ENCODE measurements around the gene NPAS3.

Gene NPAS3

GRCh38 chr14:33742166-33742565 is 803.5 kb downstream of the NPAS3 start:
- DNase-seq (ENCODE audit: low read depth in 2 of 2) = no peak

GRCh38 chr14:33745163-33745562 is 806.5 kb downstream of the NPAS3 start:
- no peak for DNase-seq (ENCODE audit: low read depth in 2 of 2)

GRCh38 chr14:33747749-33748148 is 809.1 kb downstream of the NPAS3 start:
- no peak for DNase-seq (ENCODE audit: low read depth in 2 of 2)

GRCh38 chr14:33754261-33754660 is 815.6 kb downstream of the NPAS3 start:
- DNase-seq (ENCODE audit: low read depth in 2 of 2) = no peak

- DNase-seq (ENCODE audit: low read depth in 2 of 2) = no peak
These were observed 816.7 kb downstream of the NPAS3 start for GRCh38 chr14:33755358-33755757.

GRCh38 chr14:33756833-33757232 is 818.2 kb downstream of the NPAS3 start:
- DNase-seq (ENCODE audit: low read depth in 2 of 2) = no peak

GRCh38 chr14:33758547-33758946 is 819.9 kb downstream of the NPAS3 start:
- DNase-seq (ENCODE audit: low read depth in 2 of 2) = no peak

- DNase-seq (ENCODE audit: low read depth in 2 of 2) = no peak
These were observed 823.6 kb downstream of the NPAS3 start for GRCh38 chr14:33762161-33762851.

GRCh38 chr14:33764876-33765650 is 826.4 kb downstream of the NPAS3 start:
- DNase-seq (ENCODE audit: low read depth in 2 of 2) = no peak

- no peak for DNase-seq (ENCODE audit: low read depth in 2 of 2)
These were observed 829.1 kb downstream of the NPAS3 start for GRCh38 chr14:33767586-33768457.

GRCh38 chr14:33768458-33768830 is 829.8 kb downstream of the NPAS3 start:
- DNase-seq (ENCODE audit: low read depth in 2 of 2) = no peak

- DNase-seq (ENCODE audit: low read depth in 2 of 2) = no peak
These were observed 834.7 kb downstream of the NPAS3 start for GRCh38 chr14:33773205-33774030.

GRCh38 chr14:33774161-33774560 is 835.5 kb downstream of the NPAS3 start:
- DNase-seq (ENCODE audit: low read depth in 2 of 2) = no peak

GRCh38 chr14:33774723-33775470 is 836.2 kb downstream of the NPAS3 start:
- DNase-seq (ENCODE audit: low read depth in 2 of 2) = no peak

GRCh38 chr14:33776871-33777270 is 838.2 kb downstream of the NPAS3 start:
- no peak for DNase-seq (ENCODE audit: low read depth in 2 of 2)

- DNase-seq (ENCODE audit: low read depth in 2 of 2) = no peak
These were observed 839.0 kb downstream of the NPAS3 start for GRCh38 chr14:33777681-33778080.

GRCh38 chr14:33780035-33780434 is 841.4 kb downstream of the NPAS3 start:
- DNase-seq (ENCODE audit: low read depth in 2 of 2) = no peak

- no peak for DNase-seq (ENCODE audit: low read depth in 2 of 2)
These were observed 842.6 kb downstream of the NPAS3 start for GRCh38 chr14:33781236-33781635.

- no peak for DNase-seq (ENCODE audit: low read depth in 2 of 2)
These were observed 844.2 kb downstream of the NPAS3 start for GRCh38 chr14:33782923-33783322.

GRCh38 chr14:33786091-33786825 is 847.6 kb downstream of the NPAS3 start:
- DNase-seq (ENCODE audit: low read depth in 2 of 2) = no peak

All from activated CD8-positive, alpha-beta memory T cell treated with anti-CD3 and anti-CD28 coated beads for 4 hours (primary cell).